ENCODE measurements around the gene GALNT17. TPM values are rescaled to one million over a fixed set of nuclear protein-coding genes. Genes with fewer than 3 reads are reported as not detected.

GALNT17 gene
- total and polyA plus RNA-seq, 2 experiments from 2014 or later = 11.1 to 65.6 TPM

DNA sequence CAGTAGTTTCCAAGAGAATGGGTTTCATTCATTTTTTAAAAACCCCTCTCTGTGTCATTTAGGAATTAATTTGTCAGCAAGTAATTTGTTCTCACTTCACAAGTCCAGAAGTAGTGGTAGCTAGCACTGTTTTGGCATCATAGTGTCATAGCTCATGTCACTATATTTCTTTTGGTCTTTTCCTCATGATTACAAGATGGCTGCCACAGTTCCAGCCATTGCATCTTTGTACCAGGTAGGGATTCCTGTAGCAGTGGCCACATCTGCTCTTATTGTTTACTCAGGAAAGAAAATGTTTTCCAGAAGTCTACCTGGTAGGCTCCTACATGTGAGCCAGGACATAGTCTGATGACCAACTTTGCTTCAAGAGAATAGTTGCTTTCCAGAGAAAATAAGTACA, 16.2 kb downstream of the GALNT17 start:
- TF ChIP-seq, protein P1, sequence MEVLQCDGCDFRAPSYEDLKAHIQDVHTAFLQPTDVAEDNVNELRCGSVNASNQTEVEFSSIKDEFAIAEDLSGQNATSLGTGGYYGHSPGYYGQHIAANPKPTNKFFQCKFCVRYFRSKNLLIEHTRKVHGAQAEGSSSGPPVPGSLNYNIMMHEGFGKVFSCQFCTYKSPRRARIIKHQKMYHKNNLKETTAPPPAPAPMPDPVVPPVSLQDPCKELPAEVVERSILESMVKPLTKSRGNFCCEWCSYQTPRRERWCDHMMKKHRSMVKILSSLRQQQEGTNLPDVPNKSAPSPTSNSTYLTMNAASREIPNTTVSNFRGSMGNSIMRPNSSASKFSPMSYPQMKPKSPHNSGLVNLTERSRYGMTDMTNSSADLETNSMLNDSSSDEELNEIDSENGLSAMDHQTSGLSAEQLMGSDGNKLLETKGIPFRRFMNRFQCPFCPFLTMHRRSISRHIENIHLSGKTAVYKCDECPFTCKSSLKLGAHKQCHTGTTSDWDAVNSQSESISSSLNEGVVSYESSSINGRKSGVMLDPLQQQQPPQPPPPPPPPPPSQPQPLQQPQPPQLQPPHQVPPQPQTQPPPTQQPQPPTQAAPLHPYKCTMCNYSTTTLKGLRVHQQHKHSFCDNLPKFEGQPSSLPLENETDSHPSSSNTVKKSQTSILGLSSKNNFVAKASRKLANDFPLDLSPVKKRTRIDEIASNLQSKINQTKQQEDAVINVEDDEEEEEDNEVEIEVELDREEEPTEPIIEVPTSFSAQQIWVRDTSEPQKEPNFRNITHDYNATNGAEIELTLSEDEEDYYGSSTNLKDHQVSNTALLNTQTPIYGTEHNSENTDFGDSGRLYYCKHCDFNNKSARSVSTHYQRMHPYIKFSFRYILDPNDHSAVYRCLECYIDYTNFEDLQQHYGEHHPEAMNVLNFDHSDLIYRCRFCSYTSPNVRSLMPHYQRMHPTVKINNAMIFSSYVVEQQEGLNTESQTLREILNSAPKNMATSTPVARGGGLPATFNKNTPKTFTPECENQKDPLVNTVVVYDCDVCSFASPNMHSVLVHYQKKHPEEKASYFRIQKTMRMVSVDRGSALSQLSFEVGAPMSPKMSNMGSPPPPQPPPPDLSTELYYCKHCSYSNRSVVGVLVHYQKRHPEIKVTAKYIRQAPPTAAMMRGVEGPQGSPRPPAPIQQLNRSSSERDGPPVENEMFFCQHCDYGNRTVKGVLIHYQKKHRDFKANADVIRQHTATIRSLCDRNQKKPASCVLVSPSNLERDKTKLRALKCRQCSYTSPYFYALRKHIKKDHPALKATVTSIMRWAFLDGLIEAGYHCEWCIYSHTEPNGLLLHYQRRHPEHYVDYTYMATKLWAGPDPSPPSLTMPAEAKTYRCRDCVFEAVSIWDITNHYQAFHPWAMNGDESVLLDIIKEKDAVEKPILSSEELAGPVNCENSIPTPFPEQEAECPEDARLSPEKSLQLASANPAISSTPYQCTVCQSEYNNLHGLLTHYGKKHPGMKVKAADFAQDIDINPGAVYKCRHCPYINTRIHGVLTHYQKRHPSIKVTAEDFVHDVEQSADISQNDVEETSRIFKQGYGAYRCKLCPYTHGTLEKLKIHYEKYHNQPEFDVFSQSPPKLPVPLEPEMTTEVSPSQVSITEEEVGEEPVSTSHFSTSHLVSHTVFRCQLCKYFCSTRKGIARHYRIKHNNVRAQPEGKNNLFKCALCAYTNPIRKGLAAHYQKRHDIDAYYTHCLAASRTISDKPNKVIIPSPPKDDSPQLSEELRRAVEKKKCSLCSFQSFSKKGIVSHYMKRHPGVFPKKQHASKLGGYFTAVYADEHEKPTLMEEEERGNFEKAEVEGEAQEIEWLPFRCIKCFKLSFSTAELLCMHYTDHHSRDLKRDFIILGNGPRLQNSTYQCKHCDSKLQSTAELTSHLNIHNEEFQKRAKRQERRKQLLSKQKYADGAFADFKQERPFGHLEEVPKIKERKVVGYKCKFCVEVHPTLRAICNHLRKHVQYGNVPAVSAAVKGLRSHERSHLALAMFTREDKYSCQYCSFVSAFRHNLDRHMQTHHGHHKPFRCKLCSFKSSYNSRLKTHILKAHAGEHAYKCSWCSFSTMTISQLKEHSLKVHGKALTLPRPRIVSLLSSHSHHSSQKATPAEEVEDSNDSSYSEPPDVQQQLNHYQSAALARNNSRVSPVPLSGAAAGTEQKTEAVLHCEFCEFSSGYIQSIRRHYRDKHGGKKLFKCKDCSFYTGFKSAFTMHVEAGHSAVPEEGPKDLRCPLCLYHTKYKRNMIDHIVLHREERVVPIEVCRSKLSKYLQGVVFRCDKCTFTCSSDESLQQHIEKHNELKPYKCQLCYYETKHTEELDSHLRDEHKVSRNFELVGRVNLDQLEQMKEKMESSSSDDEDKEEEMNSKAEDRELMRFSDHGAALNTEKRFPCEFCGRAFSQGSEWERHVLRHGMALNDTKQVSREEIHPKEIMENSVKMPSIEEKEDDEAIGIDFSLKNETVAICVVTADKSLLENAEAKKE (CRISPR knock-in tag; IDR thresholded peaks at IDR 0.05) = no peak
- TF ChIP-seq JUNB (IDR thresholded peaks at IDR 0.05; ENCODE audit: unreplicated experiment) (no peak), CREB1 (CRISPR knock-in tag; IDR thresholded peaks at IDR 0.05; ENCODE audit: low read depth) (no peak), ZNF331 (CRISPR knock-in tag; IDR thresholded peaks at IDR 0.05; ENCODE audit: low read depth) (no peak), NANOG (IDR thresholded peaks at IDR 0.05; ENCODE audit: borderline replicate concordance) (no peak), POLR2AphosphoS5 (IDR thresholded peaks at IDR 0.05; ENCODE audit: low read depth) (no peak), REST (IDR thresholded peaks at IDR 0.05; ENCODE audit: unreplicated experiment) (no peak), STAT1 (IDR thresholded peaks at IDR 0.05; ENCODE audit: unreplicated experiment) (no peak), ETS1 (IDR thresholded peaks at IDR 0.05) (no peak), EZH2phosphoT487 (IDR thresholded peaks at IDR 0.05; ENCODE audit: unreplicated experiment) (no peak), EZH2 (IDR thresholded peaks at IDR 0.05; ENCODE audit: low read depth, unreplicated experiment) (no peak), ZNF114 (CRISPR knock-in tag; IDR thresholded peaks at IDR 0.05) (no peak)
- TF ChIP-seq, protein P2, sequence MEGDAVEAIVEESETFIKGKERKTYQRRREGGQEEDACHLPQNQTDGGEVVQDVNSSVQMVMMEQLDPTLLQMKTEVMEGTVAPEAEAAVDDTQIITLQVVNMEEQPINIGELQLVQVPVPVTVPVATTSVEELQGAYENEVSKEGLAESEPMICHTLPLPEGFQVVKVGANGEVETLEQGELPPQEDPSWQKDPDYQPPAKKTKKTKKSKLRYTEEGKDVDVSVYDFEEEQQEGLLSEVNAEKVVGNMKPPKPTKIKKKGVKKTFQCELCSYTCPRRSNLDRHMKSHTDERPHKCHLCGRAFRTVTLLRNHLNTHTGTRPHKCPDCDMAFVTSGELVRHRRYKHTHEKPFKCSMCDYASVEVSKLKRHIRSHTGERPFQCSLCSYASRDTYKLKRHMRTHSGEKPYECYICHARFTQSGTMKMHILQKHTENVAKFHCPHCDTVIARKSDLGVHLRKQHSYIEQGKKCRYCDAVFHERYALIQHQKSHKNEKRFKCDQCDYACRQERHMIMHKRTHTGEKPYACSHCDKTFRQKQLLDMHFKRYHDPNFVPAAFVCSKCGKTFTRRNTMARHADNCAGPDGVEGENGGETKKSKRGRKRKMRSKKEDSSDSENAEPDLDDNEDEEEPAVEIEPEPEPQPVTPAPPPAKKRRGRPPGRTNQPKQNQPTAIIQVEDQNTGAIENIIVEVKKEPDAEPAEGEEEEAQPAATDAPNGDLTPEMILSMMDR (conservative IDR thresholded peaks at IDR 0.05; ENCODE audit: low read depth in 2 of 2) = no peak
- no peak for ATAC-seq
- H4K20me1 ChIP-seq (replicated peaks; ENCODE audit: insufficient read depth) = no peaks in the 10 kb centered on the region; the same call in none of the 2 replicates
- H3K36me3 ChIP-seq (ENCODE audit: insufficient read depth) = peaks cover 17% of the 10 kb centered on the region
- peaks cover 22% of the 10 kb centered on the region for H3K4me1 Mint-ChIP-seq
- H3K79me2 ChIP-seq (replicated peaks; ENCODE audit: insufficient read depth) = peaks cover 98% of the 10 kb centered on the region
- H3F3A ChIP-seq (replicated peaks; ENCODE audit: low read depth) = no peaks in the 10 kb centered on the region
- H3K27me3 Mint-ChIP-seq (ENCODE audit: insufficient read depth, low read depth, poor library complexity) = peaks cover 5% of the 10 kb centered on the region
- no peaks in the 10 kb centered on the region for H3K9me2 ChIP-seq (ENCODE audit: insufficient read depth)
- no peak overlapping the region for H2AFZ ChIP-seq
- H3K36me3 Mint-ChIP-seq (ENCODE audit: low read depth) = peaks cover 71% of the 10 kb centered on the region
- no peak overlapping the region for H3K27ac ChIP-seq (ENCODE audit: low read depth)
- peaks cover 3% of the 10 kb centered on the region; the same call in 2 of the 3 replicates for H3K9me3 Mint-ChIP-seq
- no peak overlapping the region for H3K27ac Mint-ChIP-seq
- no peak overlapping the region for H3K4me3 ChIP-seq
- H3K4me3 Mint-ChIP-seq = no peak overlapping the region
- H3K27me3 ChIP-seq (ENCODE audit: insufficient read depth) = no peaks in the 10 kb centered on the region
- H3K4me1 ChIP-seq (ENCODE audit: insufficient read depth) = peaks cover 22% of the 10 kb centered on the region
- no peak overlapping the region for H3K4me2 ChIP-seq
- DNase-seq (ENCODE audit: low spot score) = no peak

All from GM23338 (cell line).